H1 (cell line): ENCODE data around the gene GOLGA6L9. TPM values are rescaled to one million over a fixed set of nuclear protein-coding genes. Genes with fewer than 3 reads are reported as not detected.
"Not testable (repeated sequence)": the region's sequence is repeated elsewhere in the genome, so short reads cannot be mapped to it uniquely, and the experiment has no call there.

Source experiments
- CTCF ChIA-PET: fragments of 300-600 bp; sonication (Branson Sonifier 250); formaldehyde crosslinking; loops from one replicate; lab custom pipeline; 2021; ENCODE audit not compliant: partially characterized antibody; lab: Charles Lee
- POLR2A ChIA-PET: fragments of 300-600 bp; sonication (Branson Sonifier 250); formaldehyde crosslinking; loops from one replicate; lab custom pipeline; 2021; ENCODE audit warnings: inconsistent platforms; ENCODE audit not compliant: partially characterized antibody; lab: Charles Lee
- DNase-seq, 2 experiments: peaks; one replicate each; pipeline versions ENCODE4 v3.0.0 to v3.0.0-alpha.2; 2010 to 2022; ENCODE audit warnings: low spot score in 2 of 2, low read depth in 1 of 2, mixed read lengths in 1 of 2
- FAIRE-seq: peaks from 2 replicates; lab custom pipeline; 2011; peaks lifted over from hg19 to GRCh38; lab: Jason Lieb, UNC
- H2AFZ ChIP-seq: 2 replicates; pipeline ENCODE4 v1.8.1; 2012; ENCODE audit warnings: low read length, inconsistent platforms
- H2AK5ac ChIP-seq: 2 replicates; pipeline ENCODE4 v1.6.1; 2013; ENCODE audit warnings: low read depth, low read length
- H2BK120ac ChIP-seq: replicated peaks from 2 replicates; pipeline ENCODE3; 2013; ENCODE audit warnings: low read depth, low read length, inconsistent platforms
- H2BK12ac ChIP-seq: 2 replicates; pipeline ENCODE4 v1.6.1; 2013; ENCODE audit warnings: low read depth, low read length
- H2BK15ac ChIP-seq: 2 replicates; pipeline ENCODE4 v1.6.1; 2013; ENCODE audit warnings: low read length
- H2BK20ac ChIP-seq: 2 replicates; pipeline ENCODE4 v1.6.1; 2013; ENCODE audit warnings: low read length
- H2BK5ac ChIP-seq: 2 replicates; pipeline ENCODE4 v1.6.1; 2013; ENCODE audit warnings: low read depth, low read length
- H3K14ac ChIP-seq: 2 replicates; pipeline ENCODE4 v1.6.1; 2013; ENCODE audit warnings: inconsistent platforms; ENCODE audit not compliant: insufficient read length
- H3K18ac ChIP-seq: 2 replicates; pipeline ENCODE4 v1.6.1; 2013; ENCODE audit warnings: low read length; ENCODE audit errors: extremely low read depth
- H3K23ac ChIP-seq: 2 replicates; pipeline ENCODE4 v1.6.1; 2013; ENCODE audit warnings: inconsistent platforms; ENCODE audit not compliant: insufficient read length
- H3K23me2 ChIP-seq: 2 replicates; pipeline ENCODE4 v1.6.1; 2013; ENCODE audit warnings: low read depth, low read length
- H3K27ac ChIP-seq: 2 replicates; pipeline ENCODE4 v1.6.1; 2011; ENCODE audit warnings: low read depth, low read length, inconsistent platforms
- H3K27me3 ChIP-seq, 4 experiments: replicated peaks in 1 of 4; 1 replicate in 1 of 4; 2 replicates in 3 of 4; pipeline versions ENCODE4 v1.6.1 to v1.8.1; 2011 to 2013; ENCODE audit warnings: low read length in 3 of 4, mild to moderate bottlenecking in 3 of 4, inconsistent platforms in 2 of 4, mixed read lengths in 2 of 4, moderate library complexity in 1 of 4; ENCODE audit not compliant: control insufficient read depth in 3 of 4, insufficient read depth in 3 of 4; ENCODE audit errors: extremely low read depth in 1 of 4
- H3K36me3 ChIP-seq, 4 experiments: 2 replicates each; pipeline versions ENCODE4 v1.6.1 to v1.8.1; 2011 to 2013; ENCODE audit warnings: mild to moderate bottlenecking in 4 of 4, low read length in 3 of 4, moderate library complexity in 2 of 4, control low read depth in 1 of 4, inconsistent platforms in 1 of 4; ENCODE audit not compliant: insufficient read depth in 4 of 4, control insufficient read depth in 2 of 4
- H3K4ac ChIP-seq: replicated peaks from 2 replicates; pipeline ENCODE3; 2013; ENCODE audit warnings: low read length, low read depth, mixed read lengths, inconsistent platforms; ENCODE audit not compliant: insufficient read length
- H3K4me1 ChIP-seq, 4 experiments: replicated peaks in 1 of 4; 1 replicate in 1 of 4; 2 replicates in 3 of 4; pipeline versions ENCODE4 v1.6.1 to v1.8.1; 2011 to 2013; ENCODE audit warnings: low read length in 3 of 4, inconsistent platforms in 2 of 4, mixed read lengths in 1 of 4; ENCODE audit not compliant: insufficient read depth in 4 of 4, control insufficient read depth in 3 of 4
- H3K4me2 ChIP-seq, 2 experiments: 2 replicates each; pipeline versions ENCODE4 v1.6.1 to v1.8.1; 2011 to 2013; ENCODE audit warnings: low read depth in 2 of 2, low read length in 2 of 2, control low read depth in 1 of 2, inconsistent platforms in 1 of 2, mild to moderate bottlenecking in 1 of 2; ENCODE audit not compliant: insufficient read depth in 1 of 2
- H3K4me3 ChIP-seq, 4 experiments: fragments of 200-600, 300-600 bp in 1 of 4; sonication (generic), shearing (Covaris generic), sonication (Bioruptor Twin) in 1 of 4; 2 replicates each; pipeline versions ENCODE4 v1.5.1 to v1.8.1; 2011 to 2016; ENCODE audit warnings: low read length in 4 of 4, low read depth in 3 of 4, control low read depth in 2 of 4, inconsistent platforms in 2 of 4, mild to moderate bottlenecking in 2 of 4, mixed read lengths in 1 of 4, moderate library complexity in 1 of 4; ENCODE audit not compliant: insufficient read depth in 2 of 4; ENCODE audit errors: extremely low read depth in 1 of 4
- H3K56ac ChIP-seq: replicated peaks from 2 replicates; pipeline ENCODE3; 2013; ENCODE audit warnings: low read depth, mild to moderate bottlenecking, mixed read lengths, low read length, inconsistent platforms; ENCODE audit not compliant: insufficient read length
- H3K79me1 ChIP-seq: 2 replicates; pipeline ENCODE4 v1.6.1; 2013; ENCODE audit warnings: low read depth, low read length, control low read depth
- H3K79me2 ChIP-seq, 2 experiments: 2 replicates each; pipeline versions ENCODE4 v1.6.1 to v1.8.1; 2012 to 2013; ENCODE audit warnings: low read length in 2 of 2, mild to moderate bottlenecking in 2 of 2, inconsistent platforms in 1 of 2; ENCODE audit not compliant: insufficient read depth in 2 of 2, control insufficient read depth in 1 of 2
- H3K9ac ChIP-seq, 4 experiments: replicated peaks in 1 of 4; 1 replicate in 1 of 4; 2 replicates in 3 of 4; pipeline versions ENCODE4 v1.6.1 to v1.8.1; 2011 to 2013; ENCODE audit warnings: low read depth in 3 of 4, low read length in 3 of 4, control low read depth in 2 of 4, mild to moderate bottlenecking in 2 of 4, moderate library complexity in 2 of 4, inconsistent platforms in 1 of 4; ENCODE audit errors: extremely low read depth in 1 of 4
- H3K9me3 ChIP-seq, 2 experiments: 2 replicates each; pipeline versions ENCODE4 v1.6.1 to v1.8.1; 2012 to 2013; ENCODE audit warnings: mild to moderate bottlenecking in 2 of 2, moderate library complexity in 2 of 2, control low read depth in 1 of 2, inconsistent platforms in 1 of 2, low read depth in 1 of 2, low read length in 1 of 2, mixed read lengths in 1 of 2; ENCODE audit not compliant: insufficient read depth in 2 of 2
- H4K20me1 ChIP-seq, 2 experiments: replicated peaks in 1 of 2; 2 replicates each; pipeline versions ENCODE3 to v1.8.1; 2011 to 2013; ENCODE audit warnings: inconsistent platforms in 2 of 2, low read length in 2 of 2, mild to moderate bottlenecking in 1 of 2; ENCODE audit not compliant: insufficient read depth in 2 of 2, control insufficient read depth in 1 of 2
- H4K5ac ChIP-seq: 2 replicates; pipeline ENCODE4 v1.6.1; 2013; ENCODE audit warnings: low read length, low read depth, mixed read lengths, inconsistent platforms; ENCODE audit not compliant: insufficient read length
- H4K8ac ChIP-seq: 2 replicates; pipeline ENCODE4 v1.8.0; 2013; ENCODE audit warnings: mild to moderate bottlenecking, moderate library complexity, low read length, inconsistent platforms; ENCODE audit not compliant: insufficient read depth; ENCODE audit errors: extremely low read depth
- H4K91ac ChIP-seq: replicated peaks from 2 replicates; pipeline ENCODE3; 2013; ENCODE audit warnings: low read length, mixed read lengths, inconsistent platforms; ENCODE audit not compliant: insufficient read length
- WGBS, 2 experiments: shearing (Covaris generic) in 1 of 2; methylation state at CpG; one replicate each; pipeline versions ENCODE4 v1.1.6 to v1.1.7; 2013 to 2015; ENCODE audit warnings: low lambda C conversion rate in 2 of 2, mixed read lengths in 2 of 2, inconsistent platforms in 1 of 2, low coverage in 1 of 2, missing lambda C conversion rate in 1 of 2; ENCODE audit not compliant: insufficient replicate concordance in 2 of 2, insufficient coverage in 1 of 2, insufficient read length in 1 of 2; ENCODE audit errors: extremely low coverage in 1 of 2, missing lambda C conversion rate in 1 of 2; 5-methylcytosine and 5-hydroxymethylcytosine counted together
- polyA plus RNA-seq, 7 experiments: library from polyadenylated mRNA; depleted of rRNA in 3 of 7; stranded (reverse) in 5 of 7; unstranded in 2 of 7; fragments of >200 nt in 5 of 7; fragments of 200-250 nt in 2 of 7; gene quantifications; 1 replicate in 5 of 7; 2 replicates in 1 of 7; 4 replicates in 1 of 7; pipeline versions ENCODE4 v1.2.1 to v1.2.3, GENCODE V29; 2011 to 2013; ENCODE audit warnings: missing spikeins in 2 of 7, mixed read lengths in 2 of 7
- total RNA-seq: library from RNA; stranded (reverse); fragmentation: NEBNext Ultra II Directional; extraction: Animal tissue kit (Norgen Biotek cat#: 25700); gene quantifications from 2 replicates; pipeline ENCODE4 v1.2.1, GENCODE V29; 2021

The GOLGA6L9 gene
- total and polyA plus RNA-seq, 2 of the 8 experiments (the other 6 are each of a cell fraction or from before 2014, with no cell fraction given), result 3.1 to 5.5 TPM

DNA sequence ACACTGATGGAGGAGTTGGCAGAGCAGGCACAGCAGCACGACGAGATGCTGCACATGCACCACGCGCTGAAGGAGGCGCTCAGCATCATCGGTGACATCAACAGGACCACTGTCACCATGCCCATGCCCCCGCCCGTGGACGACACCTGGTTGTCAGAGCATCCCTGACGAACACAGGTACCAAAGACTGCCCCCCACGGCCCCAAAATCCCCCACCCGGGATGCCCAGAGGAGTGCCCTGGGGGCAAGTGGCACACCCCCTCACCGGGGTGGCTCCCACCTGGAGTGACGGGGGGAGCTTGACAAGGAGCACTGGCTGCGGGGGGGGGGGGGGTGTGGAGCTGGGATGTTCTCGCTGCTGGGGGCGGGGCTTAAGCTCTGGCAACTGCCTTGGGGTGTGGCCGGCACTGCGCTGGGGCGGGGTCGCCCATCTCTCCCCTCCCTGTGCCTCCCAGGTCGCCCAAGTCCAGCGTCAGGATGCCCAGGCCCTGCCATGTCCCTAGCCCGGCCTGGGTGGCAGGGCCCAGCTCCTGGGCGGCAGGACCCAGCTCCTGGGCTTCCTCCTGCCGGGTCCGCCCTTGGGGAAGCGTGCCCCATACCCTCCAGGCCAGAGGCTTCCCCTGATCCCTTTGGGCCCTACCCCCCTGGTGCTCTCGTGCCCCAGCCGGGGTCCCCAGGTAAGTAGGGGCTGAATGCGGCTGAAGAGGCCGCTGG, 42.8 kb downstream of the GOLGA6L9 start:
- H3K56ac ChIP-seq, H3K4ac ChIP-seq, H3K79me1 ChIP-seq, H3K79me2 ChIP-seq, H3K9ac ChIP-seq, H4K5ac ChIP-seq, H2BK12ac ChIP-seq, H3K23ac ChIP-seq, H3K4me2 ChIP-seq, CTCF ChIA-PET, H2BK15ac ChIP-seq, H3K18ac ChIP-seq, H3K9me3 ChIP-seq, H2AFZ ChIP-seq, H3K14ac ChIP-seq, H2BK120ac ChIP-seq, H3K4me3 ChIP-seq, H2BK5ac ChIP-seq, H4K8ac ChIP-seq, POLR2A ChIA-PET, H3K36me3 ChIP-seq, H3K27ac ChIP-seq, H4K91ac ChIP-seq, H3K4me1 ChIP-seq, H2BK20ac ChIP-seq, H3K23me2 ChIP-seq, FAIRE-seq, H3K27me3 ChIP-seq, H4K20me1 ChIP-seq, H2AK5ac ChIP-seq: not testable (repeated sequence)
- 90% methylated on average over 17 of the region's 32 CpGs; no CpG with 5 or more reads in 1 of the 2 experiments for WGBS, 2 experiments
- peak in 1 of 2 experiments; percentile 61 for DNase-seq
